ENCODE measurements around the gene PIK3R1.

The PIK3R1 gene

GRCh38 chr5:68272289-68272688 is 56.7 kb downstream of the PIK3R1 start:
- DNase-seq (ENCODE audit: low spot score) = no peak

- no peak for DNase-seq (ENCODE audit: low spot score)
Measured at GRCh38 chr5:68273717-68274409, 58.3 kb downstream of the PIK3R1 start.

GRCh38 chr5:68274847-68275651 is 59.5 kb downstream of the PIK3R1 start:
- no peak for DNase-seq (ENCODE audit: low spot score)

GRCh38 chr5:68276740-68277139 is 61.2 kb downstream of the PIK3R1 start:
- DNase-seq (ENCODE audit: low spot score) = no peak

GRCh38 chr5:68277431-68277830 is 61.9 kb downstream of the PIK3R1 start:
- DNase-seq (ENCODE audit: low spot score) = no peak

GRCh38 chr5:68279984-68280383 is 64.4 kb downstream of the PIK3R1 start:
- no peak for DNase-seq (ENCODE audit: low spot score)

GRCh38 chr5:68282001-68282400 is 66.4 kb downstream of the PIK3R1 start:
- no peak for DNase-seq (ENCODE audit: low spot score)

- no peak for DNase-seq (ENCODE audit: low spot score)
Measured at GRCh38 chr5:68283766-68284165, 68.2 kb downstream of the PIK3R1 start.

GRCh38 chr5:68285075-68285840 is 69.7 kb downstream of the PIK3R1 start:
- DNase-seq (ENCODE audit: low spot score) = no peak

GRCh38 chr5:68285851-68286611 is 70.5 kb downstream of the PIK3R1 start:
- peak; percentile 35 for DNase-seq (ENCODE audit: low spot score)

GRCh38 chr5:68286612-68286912 is 71.0 kb downstream of the PIK3R1 start:
- no peak for DNase-seq (ENCODE audit: low spot score)

- no peak for DNase-seq (ENCODE audit: low spot score)
Measured at GRCh38 chr5:68287631-68287975, 72.0 kb downstream of the PIK3R1 start.

- peak; percentile 38 for DNase-seq (ENCODE audit: low spot score)
Measured at GRCh38 chr5:68287976-68288706, 72.6 kb downstream of the PIK3R1 start.

GRCh38 chr5:68288707-68289134 is 73.2 kb downstream of the PIK3R1 start:
- no peak for DNase-seq (ENCODE audit: low spot score)

GRCh38 chr5:68289498-68289897 is 73.9 kb downstream of the PIK3R1 start:
- no peak for DNase-seq (ENCODE audit: low spot score)

- DNase-seq (ENCODE audit: low spot score) = peak; percentile 38
Measured at GRCh38 chr5:68290260-68290674, 74.7 kb downstream of the PIK3R1 start.

- no peak for DNase-seq (ENCODE audit: low spot score)
Measured at GRCh38 chr5:68290847-68291246, 75.3 kb downstream of the PIK3R1 start.

- no peak for DNase-seq (ENCODE audit: low spot score)
Measured at GRCh38 chr5:68292316-68292715, 76.8 kb downstream of the PIK3R1 start.

- DNase-seq (ENCODE audit: low spot score) = no peak
Measured at GRCh38 chr5:68295772-68296171, 80.2 kb downstream of the PIK3R1 start.

GRCh38 chr5:68296895-68297294 is 81.3 kb downstream of the PIK3R1 start:
- DNase-seq (ENCODE audit: low spot score) = no peak

- DNase-seq (ENCODE audit: low spot score) = no peak
Measured at GRCh38 chr5:68297656-68298055, 82.1 kb downstream of the PIK3R1 start.

GRCh38 chr5:68298479-68298878 is 82.9 kb downstream of the PIK3R1 start:
- no peak for DNase-seq (ENCODE audit: low spot score)
